Measurements from ENCODE around the gene ARHGAP22.

- TF ChIP-seq CTCF (IDR thresholded peaks at IDR 0.05) (no peak), ZFX (IDR thresholded peaks at IDR 0.05; ENCODE audit: borderline replicate concordance) (no peak)
Observed at GRCh38 chr10:48449501-48450232, 155.2 kb downstream of the ARHGAP22 start.
